B cell (primary cell): ENCODE results near the gene DBET.
"Not testable (repeated sequence)": the region's sequence is repeated elsewhere in the genome, so short reads cannot be mapped to it uniquely, and the experiment has no call there.

Experiments
- CTCF ChIP-seq: fragments of 200-600 bp; IDR thresholded peaks from one replicate; pipeline ENCODE4 v1.8.0; 2022; ENCODE audit warnings: antibody characterized with exemption, mild to moderate bottlenecking
- EZH2 ChIP-seq: IDR thresholded peaks from 2 replicates; pipeline ENCODE4 v1.6.1; 2012; ENCODE audit warnings: borderline replicate concordance, low read depth, mild to moderate bottlenecking, moderate library complexity, low read length; ENCODE audit not compliant: insufficient read depth, poor library complexity, severe bottlenecking

DNA sequence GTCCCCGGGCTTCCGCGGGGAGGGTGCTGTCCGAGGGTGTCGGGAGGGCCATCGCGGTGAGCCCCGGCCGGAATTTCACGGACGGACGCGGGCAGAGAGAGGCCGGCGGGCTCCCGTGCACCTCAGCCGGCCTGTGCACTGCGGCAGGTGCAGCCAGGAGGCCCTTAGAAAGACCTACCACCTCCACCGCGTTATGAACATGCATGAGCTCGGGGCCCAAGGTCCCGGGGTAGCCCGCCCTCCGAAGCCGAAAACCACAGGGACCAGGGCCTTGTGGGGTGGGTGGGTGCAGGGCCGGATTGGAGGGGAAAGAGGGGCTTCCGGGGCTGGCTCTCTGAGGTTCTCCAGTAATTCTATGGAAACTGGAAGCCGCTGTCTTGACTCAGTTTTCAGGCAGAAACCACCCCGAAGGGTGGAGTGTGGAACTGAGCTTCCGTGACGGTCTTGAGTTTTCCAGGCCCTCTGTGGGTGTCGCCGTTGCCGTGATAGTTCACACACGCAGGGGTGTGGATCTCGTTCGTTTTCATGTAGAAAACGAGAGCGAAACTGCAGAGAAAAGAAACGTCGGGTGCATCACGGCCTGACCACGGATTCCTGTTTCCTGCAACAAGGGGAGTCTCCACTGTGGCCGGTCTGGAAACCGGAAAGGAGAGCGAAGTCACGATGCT lies 41.6 kb upstream of the DBET start:
- not testable (repeated sequence) for TF ChIP-seq CTCF, EZH2
